SK-N-MC (cell line): ENCODE data around the gene TSPAN3.

ENCODE experiments used
- EZH2 ChIP-seq: fragments of 200-600 bp; sonication (generic); IDR thresholded peaks from one replicate; pipeline ENCODE4 v1.6.1; 2017; ENCODE audit warnings: antibody characterized with exemption
- POLR2AphosphoS5 ChIP-seq: IDR thresholded peaks from 2 replicates; pipeline ENCODE4 v1.6.1; 2012; ENCODE audit warnings: mild to moderate bottlenecking, low read depth, low read length, borderline replicate concordance

GRCh38 chr15:77027697-77028450, 43.0 kb downstream of the TSPAN3 start:
- TF ChIP-seq EZH2 = no peak
- TF ChIP-seq POLR2AphosphoS5 = no peak
